Stimulated activated naive CD8-positive, alpha-beta T cell treated with anti-CD3 and anti-CD28 coated beads, Interleukin-15, Interleukin-2, amounts not matched to agents 100 ng/mL and 50 ng/mL, for 24 hours (primary cell): ENCODE data around the gene ACOX1.
"Not testable (repeated sequence)": the region's sequence is repeated elsewhere in the genome, so short reads cannot be mapped to it uniquely, and the experiment has no call there.

Experiments used
- H3K27ac Mint-ChIP-seq: one replicate; pipeline ENCODE4 v1.8.0; 2021; ENCODE audit warnings: mild to moderate bottlenecking, mixed read lengths
- H3K27me3 Mint-ChIP-seq: one replicate; pipeline ENCODE4 v1.8.0; 2021; ENCODE audit warnings: mixed read lengths
- H3K36me3 Mint-ChIP-seq: one replicate; pipeline ENCODE4 v1.8.0; 2021; ENCODE audit warnings: low read depth, mixed read lengths
- H3K4me1 Mint-ChIP-seq: one replicate; pipeline ENCODE4 v1.8.0; 2021; ENCODE audit warnings: low read depth, mixed read lengths
- H3K4me3 Mint-ChIP-seq: one replicate; pipeline ENCODE4 v1.8.0; 2021; ENCODE audit warnings: mild to moderate bottlenecking, mixed read lengths
- H3K9me3 Mint-ChIP-seq: one replicate; pipeline ENCODE4 v1.8.0; 2021; ENCODE audit warnings: mixed read lengths

ACOX1 gene

DNA sequence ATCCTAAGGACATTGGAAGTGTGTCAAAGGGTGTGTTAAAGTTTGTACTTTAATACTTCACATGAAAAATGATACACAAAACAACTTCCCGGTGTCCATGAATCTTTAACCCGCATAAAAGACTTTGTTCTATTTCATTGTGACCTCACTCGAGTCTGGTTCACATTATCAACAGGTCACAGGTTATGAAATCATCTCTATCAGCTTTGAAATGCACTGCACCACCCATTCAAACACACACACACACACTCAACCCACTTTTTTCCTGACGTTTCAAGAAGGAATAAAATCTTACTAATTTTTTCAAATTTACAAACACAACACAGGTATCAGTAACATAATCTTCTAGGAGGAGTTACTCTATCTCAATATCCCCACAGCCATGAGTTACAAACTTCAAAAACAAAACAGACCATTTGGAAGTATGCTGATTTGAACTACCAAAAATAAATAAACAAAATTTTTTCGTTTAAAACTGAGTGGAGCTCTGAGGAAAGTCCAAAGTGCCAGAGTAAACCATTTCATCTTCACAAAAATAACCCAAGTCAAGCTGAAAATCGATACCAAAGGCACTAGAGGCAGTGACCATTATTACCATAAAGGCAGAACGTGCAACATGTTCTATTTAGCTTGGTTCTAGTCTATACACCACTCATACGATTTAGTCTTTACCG, 2.7 kb downstream of the ACOX1 start:
- H3K27ac Mint-ChIP-seq: peak overlapping the region; percentile 9
- H3K27me3 Mint-ChIP-seq: no peaks in the 10 kb centered on the region
- peaks cover 41% of the 10 kb centered on the region for H3K4me1 Mint-ChIP-seq
- H3K9me3 Mint-ChIP-seq: no peaks in the 10 kb centered on the region
- peaks cover 11% of the 10 kb centered on the region for H3K36me3 Mint-ChIP-seq
- H3K4me3 Mint-ChIP-seq: peak overlapping the region; percentile 0

DNA sequence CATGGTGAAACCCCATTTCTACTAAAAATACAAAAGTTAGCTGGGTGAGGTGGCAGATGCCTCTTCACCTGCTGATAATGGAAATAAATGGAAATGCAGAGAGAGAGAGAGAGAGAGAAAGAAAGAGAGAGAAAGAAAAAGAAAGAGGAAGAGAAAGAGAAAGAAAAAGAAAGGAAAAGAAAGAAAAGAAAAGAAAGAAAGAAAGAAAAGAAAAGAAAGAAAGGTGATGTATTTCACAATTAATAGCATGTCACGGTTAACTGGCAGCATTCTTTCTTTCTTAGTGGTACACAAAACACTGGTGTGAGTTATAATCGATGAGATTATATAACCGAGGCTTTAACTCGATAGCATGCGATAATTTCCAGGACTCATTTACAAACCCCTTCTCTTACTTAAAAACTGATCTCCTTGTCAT, 3.2 kb downstream of the ACOX1 start:
- no peaks in the 10 kb centered on the region for H3K9me3 Mint-ChIP-seq
- no peaks in the 10 kb centered on the region for H3K27me3 Mint-ChIP-seq
- no peak overlapping the region for H3K27ac Mint-ChIP-seq
- H3K4me3 Mint-ChIP-seq: no peak overlapping the region
- H3K4me1 Mint-ChIP-seq: peaks cover 36% of the 10 kb centered on the region
- H3K36me3 Mint-ChIP-seq: peaks cover 12% of the 10 kb centered on the region

DNA sequence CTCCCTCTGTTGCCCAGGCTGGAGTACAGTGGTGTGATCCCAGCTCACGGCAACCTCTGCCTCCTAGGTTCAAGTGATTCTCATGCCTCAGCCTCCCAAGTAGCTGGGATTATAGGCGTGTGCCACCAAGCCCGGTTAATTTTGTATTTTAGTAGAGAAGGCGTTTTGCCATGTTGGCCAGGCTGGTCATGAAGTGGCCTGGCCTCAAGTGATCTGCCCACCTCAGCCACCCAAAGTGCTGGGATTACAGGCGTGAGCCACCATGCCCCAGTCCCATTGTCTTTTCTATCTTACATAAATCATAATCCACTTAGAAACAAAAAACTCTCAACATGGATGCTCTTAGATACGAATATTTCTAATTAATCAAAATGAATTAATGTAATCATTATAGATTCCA, 3.8 kb downstream of the ACOX1 start:
- H3K27me3 Mint-ChIP-seq, H3K27ac Mint-ChIP-seq, H3K4me3 Mint-ChIP-seq, H3K9me3 Mint-ChIP-seq: not testable (repeated sequence)
- H3K36me3 Mint-ChIP-seq: peaks cover 16% of the 10 kb centered on the region
- H3K4me1 Mint-ChIP-seq: peaks cover 30% of the 10 kb centered on the region

DNA sequence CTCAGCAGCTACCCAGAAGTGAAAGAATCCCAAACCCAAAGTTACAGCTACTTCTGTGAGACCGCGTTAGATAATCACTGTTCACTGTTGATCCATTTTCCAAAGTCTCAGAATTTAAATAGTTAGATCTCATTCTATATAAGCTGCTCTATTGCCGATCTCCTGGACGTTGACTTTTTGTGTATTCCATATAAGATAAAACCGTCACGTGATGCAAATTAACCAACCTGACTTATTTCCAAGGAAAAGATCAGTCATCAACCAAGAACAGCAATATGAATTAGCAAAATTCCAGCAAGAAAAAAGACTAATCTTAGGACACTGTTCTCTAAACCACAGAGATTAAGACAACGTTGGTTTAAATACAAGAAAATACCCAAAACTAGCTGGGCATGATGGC, 8.3 kb downstream of the ACOX1 start:
- Mint-ChIP-seq H3K4me3 (no peak overlapping the region), H3K9me3 (no peaks in the 10 kb centered on the region), H3K4me1 (peaks cover 6% of the 10 kb centered on the region), H3K27me3 (no peaks in the 10 kb centered on the region), H3K27ac (no peak overlapping the region), H3K36me3 (peaks cover 14% of the 10 kb centered on the region)

DNA sequence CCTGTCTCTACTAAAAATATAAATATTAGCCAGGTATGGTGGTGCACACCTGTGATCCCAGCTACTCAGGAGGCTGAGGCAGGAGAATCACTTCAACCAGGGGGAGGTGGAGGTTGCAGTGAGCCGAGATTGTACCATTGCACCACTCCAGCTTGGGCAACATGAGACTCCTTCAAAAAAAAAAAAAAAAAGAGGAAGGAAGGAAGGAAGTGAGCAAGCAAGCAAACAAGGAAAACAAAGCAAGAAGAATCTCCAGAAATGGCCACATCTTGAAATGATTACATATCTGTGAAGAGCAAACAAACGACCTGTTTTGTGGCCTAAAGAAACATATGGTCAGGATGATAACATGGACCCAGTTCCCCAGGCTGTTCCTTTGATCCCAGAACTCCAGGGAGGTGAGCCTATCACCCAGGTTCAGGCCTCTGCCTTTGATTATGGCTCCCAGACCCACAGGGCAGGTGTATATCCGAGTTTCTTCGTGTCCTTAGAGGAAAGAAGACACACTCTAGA, 8.9 kb downstream of the ACOX1 start:
- Mint-ChIP-seq H3K27ac (no peak overlapping the region), H3K4me1 (peaks cover 4% of the 10 kb centered on the region), H3K9me3 (no peaks in the 10 kb centered on the region), H3K4me3 (no peak overlapping the region), H3K27me3 (no peaks in the 10 kb centered on the region), H3K36me3 (peaks cover 14% of the 10 kb centered on the region)

DNA sequence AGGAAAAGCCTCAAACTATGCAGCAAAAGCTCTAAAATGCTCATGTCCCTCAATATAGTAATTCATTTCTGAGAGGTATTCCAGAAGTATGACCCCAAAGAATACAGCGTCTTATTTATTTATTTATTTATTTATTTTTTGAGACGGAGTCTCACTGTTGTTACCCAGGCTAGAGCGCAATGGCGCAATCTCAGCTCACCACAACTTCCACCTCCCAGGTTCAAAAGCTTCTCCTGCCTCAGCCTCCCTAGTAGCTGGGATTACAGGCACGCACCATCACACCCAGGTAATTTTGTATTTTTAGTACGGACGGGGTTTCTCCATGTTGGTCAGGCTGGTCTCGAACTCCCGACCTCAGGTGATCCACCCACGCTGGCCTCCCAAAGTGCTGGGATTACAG, 9.9 kb downstream of the ACOX1 start:
- not testable (repeated sequence) for H3K4me1 Mint-ChIP-seq, H3K27me3 Mint-ChIP-seq, H3K9me3 Mint-ChIP-seq, H3K27ac Mint-ChIP-seq, H3K4me3 Mint-ChIP-seq
- H3K36me3 Mint-ChIP-seq: peaks cover 12% of the 10 kb centered on the region

DNA sequence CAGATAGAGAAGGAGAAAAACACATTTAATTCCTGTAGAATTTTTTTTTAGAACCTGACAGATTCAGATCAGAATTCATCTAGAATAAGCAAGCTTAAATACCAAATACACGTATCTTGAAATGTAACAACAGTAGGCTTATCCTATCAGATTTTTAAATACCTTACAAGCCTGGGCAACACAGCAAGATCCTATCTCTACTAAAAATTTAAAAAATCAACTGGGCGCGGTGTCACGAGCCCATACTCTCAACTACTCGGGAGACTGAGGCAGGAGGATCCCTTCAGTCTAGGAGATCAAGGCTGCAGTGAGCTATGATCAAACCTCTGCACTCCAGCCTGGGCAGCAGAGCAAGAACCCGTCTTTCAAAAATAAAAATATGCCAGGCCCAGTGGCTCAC, 13.5 kb downstream of the ACOX1 start:
- Mint-ChIP-seq H3K36me3 (peaks cover 4% of the 10 kb centered on the region), H3K4me1 (peaks cover 9% of the 10 kb centered on the region), H3K4me3 (no peak overlapping the region), H3K27me3 (no peaks in the 10 kb centered on the region), H3K27ac (no peak overlapping the region), H3K9me3 (no peaks in the 10 kb centered on the region)

DNA sequence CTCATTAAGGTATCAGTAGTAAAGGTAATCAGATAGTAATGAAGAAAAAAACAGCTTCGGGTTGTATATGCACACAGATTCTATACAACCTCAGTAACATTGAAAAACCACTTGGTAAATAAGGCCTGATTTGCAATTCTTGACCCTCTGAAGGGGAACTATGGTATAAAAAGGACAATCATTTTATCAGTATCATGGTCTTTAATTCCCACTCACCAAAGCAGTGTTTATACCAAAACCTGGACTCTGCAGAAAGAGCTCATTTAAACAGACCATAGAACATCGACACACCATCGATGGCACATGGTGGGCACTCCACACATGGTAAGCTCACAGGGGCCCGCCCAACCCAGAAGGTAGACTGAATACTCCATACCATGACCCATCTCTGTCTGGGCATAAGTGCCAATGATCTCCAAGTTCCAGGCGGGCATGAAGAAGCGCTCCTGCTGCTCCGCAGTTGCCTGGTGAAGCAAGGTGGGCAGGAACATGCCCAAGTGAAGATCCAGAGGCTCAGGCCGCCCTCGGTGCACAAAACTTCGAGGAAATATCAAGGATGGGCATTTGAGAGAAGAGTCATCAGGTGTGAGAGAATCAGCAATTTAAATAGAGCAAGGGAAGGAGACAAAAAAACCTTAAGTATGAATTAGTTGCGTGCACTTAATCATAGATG, 19.0 kb downstream of the ACOX1 start:
- Mint-ChIP-seq H3K27me3 (no peaks in the 10 kb centered on the region), H3K4me3 (no peak overlapping the region), H3K27ac (no peak overlapping the region), H3K36me3 (peaks cover 24% of the 10 kb centered on the region), H3K4me1 (peaks cover 5% of the 10 kb centered on the region), H3K9me3 (no peaks in the 10 kb centered on the region)

DNA sequence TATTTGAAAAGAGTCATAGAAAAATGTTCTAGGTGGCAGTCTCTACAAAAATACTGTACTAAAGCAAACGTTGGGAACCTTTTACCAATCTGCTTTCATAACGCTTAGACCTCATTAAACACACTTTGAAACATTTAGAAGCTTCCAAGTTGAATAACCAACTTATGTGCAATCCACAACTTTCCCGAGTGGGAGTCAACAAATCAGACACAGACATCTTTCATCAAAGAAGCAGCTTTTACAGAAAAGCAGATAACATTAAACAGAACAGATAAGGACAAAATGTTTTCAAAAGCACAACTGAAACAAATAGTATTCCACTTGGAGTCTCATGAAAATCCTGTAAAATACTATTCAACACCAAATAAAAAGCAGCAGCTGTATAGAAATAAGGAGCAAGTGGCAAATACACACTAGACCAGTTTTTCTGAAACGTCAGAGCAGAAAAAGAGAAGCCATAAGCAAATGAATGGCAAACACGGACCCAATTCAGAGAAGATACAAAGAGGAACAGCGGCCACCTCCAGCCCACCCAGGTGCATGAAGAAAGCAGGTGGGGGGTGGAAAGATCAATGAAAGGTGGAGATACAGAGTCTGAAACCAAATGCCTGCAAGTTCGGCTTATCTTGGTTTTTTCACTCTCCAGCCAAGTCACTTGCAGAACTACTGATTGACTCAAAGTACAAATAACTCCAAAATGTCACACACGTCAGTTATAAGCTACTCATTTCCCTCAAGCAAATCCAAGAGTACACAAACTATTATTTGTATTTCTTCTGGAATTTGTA, 19.7 kb downstream of the ACOX1 start:
- Mint-ChIP-seq H3K4me1 (peaks cover 5% of the 10 kb centered on the region), H3K27ac (no peak overlapping the region), H3K27me3 (no peaks in the 10 kb centered on the region), H3K9me3 (no peaks in the 10 kb centered on the region), H3K4me3 (no peak overlapping the region), H3K36me3 (peaks cover 27% of the 10 kb centered on the region)

DNA sequence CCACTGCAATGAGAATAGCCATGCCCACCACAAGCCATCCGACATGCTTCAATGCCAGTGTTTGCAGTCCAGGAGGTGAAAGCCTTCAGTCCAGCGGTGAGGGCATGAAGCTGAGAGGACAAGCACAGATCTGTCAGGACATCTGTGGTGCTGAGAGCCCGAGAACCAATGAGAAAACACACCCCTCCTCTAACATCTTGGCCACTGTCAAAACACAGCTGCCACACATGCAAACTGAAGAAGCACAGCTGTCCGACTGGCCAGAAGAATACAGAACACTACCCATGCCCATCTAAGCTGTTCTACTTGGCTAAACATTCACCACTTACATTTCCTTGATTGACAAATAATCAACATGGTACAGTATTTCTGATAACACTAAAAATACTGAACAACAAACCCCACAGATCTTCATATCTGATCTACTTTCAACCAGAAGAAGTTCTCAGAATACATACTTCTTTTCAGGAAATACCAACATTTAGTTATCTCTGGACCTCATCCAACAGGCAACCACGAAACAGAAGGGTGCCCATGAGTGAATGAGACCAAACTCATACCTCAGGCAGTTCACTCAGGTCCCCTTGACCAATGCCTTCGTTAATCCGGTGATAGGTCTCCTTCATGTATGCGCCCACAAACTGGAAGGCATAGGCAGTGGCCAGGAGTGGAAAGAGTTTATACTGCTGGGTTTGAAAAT, 28.0 kb downstream of the ACOX1 start:
- no peak overlapping the region for H3K4me3 Mint-ChIP-seq
- peaks cover 4% of the 10 kb centered on the region for H3K4me1 Mint-ChIP-seq
- H3K9me3 Mint-ChIP-seq: no peaks in the 10 kb centered on the region
- H3K36me3 Mint-ChIP-seq: peaks cover 60% of the 10 kb centered on the region
- H3K27me3 Mint-ChIP-seq: no peaks in the 10 kb centered on the region
- H3K27ac Mint-ChIP-seq: no peak overlapping the region

DNA sequence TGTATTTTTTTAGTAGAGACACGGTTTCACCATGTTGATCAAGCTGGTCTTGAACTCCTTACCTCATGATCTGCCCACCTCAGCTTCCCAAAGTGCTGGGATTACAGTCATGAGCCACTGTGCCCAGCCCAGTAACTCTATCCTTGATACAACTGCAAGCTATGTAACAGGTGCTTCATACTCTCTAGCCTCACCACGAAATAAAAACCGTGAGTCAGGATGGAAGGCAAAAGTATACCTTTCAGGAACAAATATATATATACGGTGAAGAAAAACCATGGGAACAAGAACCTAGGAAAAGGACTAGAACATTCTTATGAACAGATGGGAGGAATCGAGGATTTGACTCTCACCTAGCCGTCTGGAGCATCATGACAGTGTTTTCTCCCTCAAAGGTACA, 28.5 kb downstream of the ACOX1 start:
- Mint-ChIP-seq H3K9me3 (no peaks in the 10 kb centered on the region), H3K4me1 (peaks cover 4% of the 10 kb centered on the region), H3K27ac (no peak overlapping the region), H3K4me3 (no peak overlapping the region), H3K36me3 (peaks cover 56% of the 10 kb centered on the region), H3K27me3 (no peaks in the 10 kb centered on the region)

DNA sequence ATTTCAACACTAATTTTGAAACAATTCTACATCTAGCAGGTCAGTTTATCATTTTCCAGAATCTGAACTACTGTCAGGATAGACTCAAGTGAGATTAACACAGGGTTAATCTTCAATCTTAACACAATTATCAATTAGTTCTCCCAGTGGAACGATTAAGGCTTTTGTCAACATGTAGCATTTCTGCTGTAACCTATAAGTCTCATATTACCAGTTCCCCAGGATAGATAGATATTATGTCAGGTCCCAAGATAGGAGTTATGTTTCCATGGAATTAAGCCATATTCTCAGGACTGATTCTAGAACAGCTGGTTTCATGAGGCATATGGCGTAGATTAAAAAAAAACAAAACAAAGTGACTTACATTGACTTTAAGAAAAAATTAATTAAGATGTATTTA, 33.8 kb downstream of the ACOX1 start:
- Mint-ChIP-seq H3K9me3 (no peaks in the 10 kb centered on the region), H3K27me3 (no peaks in the 10 kb centered on the region), H3K36me3 (peaks cover 28% of the 10 kb centered on the region), H3K4me3 (no peak overlapping the region), H3K4me1 (peaks cover 15% of the 10 kb centered on the region), H3K27ac (no peak overlapping the region)

DNA sequence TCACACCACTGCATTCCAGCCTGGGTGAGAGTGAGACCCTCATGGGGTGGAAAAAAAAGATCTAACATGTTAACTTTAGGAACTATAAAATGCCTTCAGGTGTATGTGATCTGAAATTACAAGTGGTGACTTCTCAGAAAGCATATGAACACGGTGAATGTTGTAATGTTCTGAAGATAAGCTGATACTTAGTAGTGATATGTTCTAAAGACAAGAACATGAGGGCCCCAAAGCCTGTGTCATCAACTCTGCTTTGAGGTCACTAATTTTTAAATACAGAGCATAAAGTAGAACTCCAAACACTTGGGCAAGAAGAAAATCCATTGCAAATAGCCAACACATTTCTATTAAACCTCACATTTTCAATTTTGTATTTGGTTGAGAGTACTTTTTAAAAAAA, 35.5 kb downstream of the ACOX1 start:
- H3K4me1 Mint-ChIP-seq: peaks cover 18% of the 10 kb centered on the region
- H3K36me3 Mint-ChIP-seq: peaks cover 16% of the 10 kb centered on the region
- H3K27ac Mint-ChIP-seq: no peak overlapping the region
- no peaks in the 10 kb centered on the region for H3K27me3 Mint-ChIP-seq
- H3K9me3 Mint-ChIP-seq: no peaks in the 10 kb centered on the region
- no peak overlapping the region for H3K4me3 Mint-ChIP-seq

DNA sequence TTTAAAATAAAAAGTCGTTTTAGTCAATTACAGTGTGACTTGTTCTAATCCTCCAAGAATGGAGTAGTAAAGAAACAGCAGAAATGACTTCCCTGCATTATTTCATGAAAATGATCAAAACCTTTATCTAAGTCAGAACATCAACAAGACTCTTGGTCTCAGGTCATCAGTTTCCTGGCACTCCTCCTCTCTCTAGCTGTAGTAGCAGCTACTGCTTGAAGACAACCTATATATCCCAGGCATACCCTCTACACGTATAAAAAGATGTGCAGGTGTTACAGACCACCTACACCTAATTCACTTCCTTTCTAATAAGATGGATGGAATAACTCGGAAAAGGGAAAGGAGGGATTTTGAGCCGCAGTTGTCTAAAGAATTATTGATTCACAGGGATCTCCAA, 36.5 kb downstream of the ACOX1 start:
- Mint-ChIP-seq H3K27ac (no peak overlapping the region), H3K27me3 (no peaks in the 10 kb centered on the region), H3K9me3 (no peaks in the 10 kb centered on the region), H3K36me3 (peaks cover 8% of the 10 kb centered on the region), H3K4me1 (peaks cover 18% of the 10 kb centered on the region), H3K4me3 (no peak overlapping the region)

DNA sequence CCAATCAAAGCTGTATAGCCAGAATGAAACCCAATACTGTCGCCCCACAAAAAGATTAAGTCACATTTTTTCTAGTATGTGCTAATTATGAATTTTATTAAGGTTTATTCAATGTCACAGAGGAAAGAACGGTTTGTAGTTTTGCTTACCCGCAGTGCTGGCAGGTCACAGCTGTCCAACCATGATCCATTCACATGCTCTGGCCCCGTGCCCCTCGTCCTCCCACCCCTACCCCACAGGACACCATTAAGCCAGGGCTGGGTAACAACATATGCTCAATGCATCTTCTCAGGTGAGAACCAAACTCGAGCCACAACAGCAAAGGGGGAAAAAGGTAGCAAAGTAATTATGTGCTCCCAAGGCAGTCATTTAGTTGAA, 37.5 kb downstream of the ACOX1 start:
- Mint-ChIP-seq H3K4me3 (peak overlapping the region; percentile 93), H3K36me3 (peaks cover under 1% of the 10 kb centered on the region), H3K27ac (peak overlapping the region; percentile 87), H3K27me3 (no peaks in the 10 kb centered on the region), H3K9me3 (no peaks in the 10 kb centered on the region), H3K4me1 (peaks cover 18% of the 10 kb centered on the region)
